WTC11 (cell line): ENCODE measurements around the gene PGAP6.
"Not testable (repeated sequence)": the region's sequence is repeated elsewhere in the genome, so short reads cannot be mapped to it uniquely, and the experiment has no call there.

Experiments used
- GRHL2 ChIP-seq: fragments of 250-450 bp; sonication (Bioruptor Pico); IDR thresholded peaks from 2 replicates; pipeline ENCODE4 v1.8.0; 2022; ENCODE audit warnings: mild to moderate bottlenecking, moderate library complexity; ENCODE audit not compliant: insufficient replicate concordance, severe bottlenecking
- TF ChIP-seq, protein P1 (sequence below): fragments of 200-600 bp; IDR thresholded peaks from 2 replicates; pipeline ENCODE4 v1.8.0; 2022; ENCODE audit warnings: antibody characterized with exemption

DNA sequence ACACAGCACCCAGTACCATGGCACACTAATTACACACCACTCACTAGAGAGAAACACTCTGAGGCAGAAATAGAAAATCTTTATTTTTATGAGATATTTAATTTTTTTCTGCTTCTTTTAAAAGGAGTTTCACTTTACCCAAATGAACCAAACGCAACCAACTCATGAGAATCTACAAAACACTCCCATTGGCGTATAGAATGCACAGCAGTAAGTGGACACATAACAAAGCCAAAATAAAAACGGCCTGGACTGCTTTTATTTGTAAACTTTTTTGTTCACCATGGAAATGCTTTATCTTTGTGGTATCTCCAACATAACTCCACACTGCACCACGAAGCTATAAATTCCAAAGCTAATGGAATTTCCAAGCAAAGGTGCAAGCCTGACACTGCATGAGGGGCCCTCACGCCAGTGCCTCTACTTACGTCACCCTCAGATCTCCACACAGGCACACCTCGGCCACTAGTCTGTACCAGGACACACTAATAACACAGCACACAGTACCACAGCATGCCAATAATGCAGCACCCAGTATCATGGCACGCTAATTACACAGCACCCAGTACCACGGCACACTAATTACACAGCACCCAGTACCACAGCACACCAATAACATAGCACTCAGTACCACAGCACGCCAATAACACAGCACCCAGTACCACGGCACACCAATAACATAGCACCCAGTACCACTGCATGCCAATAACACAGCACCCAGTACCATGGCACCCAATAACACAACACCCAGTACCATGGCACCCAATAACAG is 46.7 kb downstream of the PGAP6 start:
- TF ChIP-seq GRHL2 (CRISPR knock-in tag), result not testable (repeated sequence)
- TF ChIP-seq, protein P1, sequence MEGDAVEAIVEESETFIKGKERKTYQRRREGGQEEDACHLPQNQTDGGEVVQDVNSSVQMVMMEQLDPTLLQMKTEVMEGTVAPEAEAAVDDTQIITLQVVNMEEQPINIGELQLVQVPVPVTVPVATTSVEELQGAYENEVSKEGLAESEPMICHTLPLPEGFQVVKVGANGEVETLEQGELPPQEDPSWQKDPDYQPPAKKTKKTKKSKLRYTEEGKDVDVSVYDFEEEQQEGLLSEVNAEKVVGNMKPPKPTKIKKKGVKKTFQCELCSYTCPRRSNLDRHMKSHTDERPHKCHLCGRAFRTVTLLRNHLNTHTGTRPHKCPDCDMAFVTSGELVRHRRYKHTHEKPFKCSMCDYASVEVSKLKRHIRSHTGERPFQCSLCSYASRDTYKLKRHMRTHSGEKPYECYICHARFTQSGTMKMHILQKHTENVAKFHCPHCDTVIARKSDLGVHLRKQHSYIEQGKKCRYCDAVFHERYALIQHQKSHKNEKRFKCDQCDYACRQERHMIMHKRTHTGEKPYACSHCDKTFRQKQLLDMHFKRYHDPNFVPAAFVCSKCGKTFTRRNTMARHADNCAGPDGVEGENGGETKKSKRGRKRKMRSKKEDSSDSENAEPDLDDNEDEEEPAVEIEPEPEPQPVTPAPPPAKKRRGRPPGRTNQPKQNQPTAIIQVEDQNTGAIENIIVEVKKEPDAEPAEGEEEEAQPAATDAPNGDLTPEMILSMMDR, result not testable (repeated sequence)
